ENCODE data around the gene HBM.
"Not testable (repeated sequence)": the region's sequence is repeated elsewhere in the genome, so short reads cannot be mapped to it uniquely, and the experiment has no call there.

Gene HBM

GRCh38 chr16:168424-168823 is 2.6 kb downstream of the HBM start:
- Histone ChIP-seq H3K4me1 (ENCODE audit: control insufficient read depth in 2 of 2, insufficient read depth in 2 of 2, low read length in 2 of 2) (peaks cover 0 to 2% of the 10 kb centered on the region in 2 donors), H3K27ac (ENCODE audit: low read depth in 2 of 2, low read length in 2 of 2) (no peak overlapping the region), H3K9ac (ENCODE audit: low read depth in 1 of 2, low read length in 2 of 2) (no peak overlapping the region), H3K4me3 (ENCODE audit: low read length in 2 of 2) (no peak overlapping the region), H3K9me3 (ENCODE audit: control insufficient read depth in 2 of 2, low read length in 2 of 2) (no peaks in the 10 kb centered on the region), H3K36me3 (ENCODE audit: control insufficient read depth in 2 of 2, insufficient read depth in 2 of 2, low read length in 2 of 2) (no peaks in the 10 kb centered on the region), H3K27me3 (ENCODE audit: control insufficient read depth in 2 of 2, insufficient read depth in 2 of 2, low read length in 2 of 2) (peaks cover 36 to 48% of the 10 kb centered on the region in 2 donors)

GRCh38 chr16:169014-169413 is 3.2 kb downstream of the HBM start:
- no peak overlapping the region for H3K9ac ChIP-seq (ENCODE audit: low read depth in 1 of 2, low read length in 2 of 2)
- no peaks in the 10 kb centered on the region for H3K36me3 ChIP-seq (ENCODE audit: control insufficient read depth in 2 of 2, insufficient read depth in 2 of 2, low read length in 2 of 2)
- H3K27ac ChIP-seq (ENCODE audit: low read depth in 2 of 2, low read length in 2 of 2), result no peak overlapping the region
- peaks cover 0 to 2% of the 10 kb centered on the region in 2 donors for H3K4me1 ChIP-seq (ENCODE audit: control insufficient read depth in 2 of 2, insufficient read depth in 2 of 2, low read length in 2 of 2)
- no peak overlapping the region for H3K4me3 ChIP-seq (ENCODE audit: low read length in 2 of 2)
- peaks cover 36 to 46% of the 10 kb centered on the region in 2 donors for H3K27me3 ChIP-seq (ENCODE audit: control insufficient read depth in 2 of 2, insufficient read depth in 2 of 2, low read length in 2 of 2)
- H3K9me3 ChIP-seq (ENCODE audit: control insufficient read depth in 2 of 2, low read length in 2 of 2), result no peaks in the 10 kb centered on the region

- not testable (repeated sequence) for H3K9me3 ChIP-seq (ENCODE audit: control insufficient read depth in 2 of 2, low read length in 2 of 2); H3K27ac ChIP-seq (ENCODE audit: low read depth in 2 of 2, low read length in 2 of 2); H3K36me3 ChIP-seq (ENCODE audit: control insufficient read depth in 2 of 2, insufficient read depth in 2 of 2, low read length in 2 of 2); H3K9ac ChIP-seq (ENCODE audit: low read depth in 1 of 2, low read length in 2 of 2); H3K4me1 ChIP-seq (ENCODE audit: control insufficient read depth in 2 of 2, insufficient read depth in 2 of 2, low read length in 2 of 2); H3K4me3 ChIP-seq (ENCODE audit: low read length in 2 of 2)
- peaks cover 38 to 49% of the 10 kb centered on the region in 2 donors for H3K27me3 ChIP-seq (ENCODE audit: control insufficient read depth in 2 of 2, insufficient read depth in 2 of 2, low read length in 2 of 2)
These were observed 4.3 kb downstream of the HBM start for GRCh38 chr16:170088-170507.

- Histone ChIP-seq H3K27ac (ENCODE audit: low read depth in 2 of 2, low read length in 2 of 2) (no peak overlapping the region), H3K27me3 (ENCODE audit: control insufficient read depth in 2 of 2, insufficient read depth in 2 of 2, low read length in 2 of 2) (peaks cover 38 to 48% of the 10 kb centered on the region in 2 donors), H3K4me1 (ENCODE audit: control insufficient read depth in 2 of 2, insufficient read depth in 2 of 2, low read length in 2 of 2) (no peaks in the 10 kb centered on the region), H3K9ac (ENCODE audit: low read depth in 1 of 2, low read length in 2 of 2) (no peak overlapping the region), H3K4me3 (ENCODE audit: low read length in 2 of 2) (no peak overlapping the region), H3K36me3 (ENCODE audit: control insufficient read depth in 2 of 2, insufficient read depth in 2 of 2, low read length in 2 of 2) (no peaks in the 10 kb centered on the region), H3K9me3 (ENCODE audit: control insufficient read depth in 2 of 2, low read length in 2 of 2) (no peaks in the 10 kb centered on the region)
These were observed 5.0 kb downstream of the HBM start for GRCh38 chr16:170788-171187.

GRCh38 chr16:172374-172941 is 6.7 kb downstream of the HBM start, which contains the start of gene HBA2:
HBA2 (plus strand) TSS chr16:172876; CDS start chr16:172913, 37 bp downstream.
- H3K4me3 ChIP-seq (ENCODE audit: low read length in 2 of 2); H3K27ac ChIP-seq (ENCODE audit: low read depth in 2 of 2, low read length in 2 of 2); H3K4me1 ChIP-seq (ENCODE audit: control insufficient read depth in 2 of 2, insufficient read depth in 2 of 2, low read length in 2 of 2); H3K9me3 ChIP-seq (ENCODE audit: control insufficient read depth in 2 of 2, low read length in 2 of 2); H3K36me3 ChIP-seq (ENCODE audit: control insufficient read depth in 2 of 2, insufficient read depth in 2 of 2, low read length in 2 of 2); H3K9ac ChIP-seq (ENCODE audit: low read depth in 1 of 2, low read length in 2 of 2): not testable (repeated sequence)
- peaks cover 29 to 34% of the 10 kb centered on the region in 2 donors for H3K27me3 ChIP-seq (ENCODE audit: control insufficient read depth in 2 of 2, insufficient read depth in 2 of 2, low read length in 2 of 2)

- not testable (repeated sequence) for H3K36me3 ChIP-seq (ENCODE audit: control insufficient read depth in 2 of 2, insufficient read depth in 2 of 2, low read length in 2 of 2); H3K4me3 ChIP-seq (ENCODE audit: low read length in 2 of 2); H3K27ac ChIP-seq (ENCODE audit: low read depth in 2 of 2, low read length in 2 of 2); H3K4me1 ChIP-seq (ENCODE audit: control insufficient read depth in 2 of 2, insufficient read depth in 2 of 2, low read length in 2 of 2); H3K9me3 ChIP-seq (ENCODE audit: control insufficient read depth in 2 of 2, low read length in 2 of 2); H3K9ac ChIP-seq (ENCODE audit: low read depth in 1 of 2, low read length in 2 of 2)
- peaks cover 30 to 34% of the 10 kb centered on the region in 2 donors for H3K27me3 ChIP-seq (ENCODE audit: control insufficient read depth in 2 of 2, insufficient read depth in 2 of 2, low read length in 2 of 2)
These were observed 7.6 kb downstream of the HBM start for GRCh38 chr16:173211-173854.

- H3K4me3 ChIP-seq (ENCODE audit: low read length in 2 of 2); H3K4me1 ChIP-seq (ENCODE audit: control insufficient read depth in 2 of 2, insufficient read depth in 2 of 2, low read length in 2 of 2); H3K9ac ChIP-seq (ENCODE audit: low read depth in 1 of 2, low read length in 2 of 2); H3K36me3 ChIP-seq (ENCODE audit: control insufficient read depth in 2 of 2, insufficient read depth in 2 of 2, low read length in 2 of 2); H3K9me3 ChIP-seq (ENCODE audit: control insufficient read depth in 2 of 2, low read length in 2 of 2); H3K27ac ChIP-seq (ENCODE audit: low read depth in 2 of 2, low read length in 2 of 2): not testable (repeated sequence)
- H3K27me3 ChIP-seq (ENCODE audit: control insufficient read depth in 2 of 2, insufficient read depth in 2 of 2, low read length in 2 of 2), result peaks cover 27 to 31% of the 10 kb centered on the region in 2 donors
These were observed 8.4 kb downstream of the HBM start for GRCh38 chr16:173928-174769.

GRCh38 chr16:175011-175949 is 9.5 kb downstream of the HBM start:
- H3K27me3 ChIP-seq (ENCODE audit: control insufficient read depth in 2 of 2, insufficient read depth in 2 of 2, low read length in 2 of 2), result peaks cover 34 to 36% of the 10 kb centered on the region in 2 donors
- H3K4me3 ChIP-seq (ENCODE audit: low read length in 2 of 2), result no peak overlapping the region
- no peaks in the 10 kb centered on the region for H3K36me3 ChIP-seq (ENCODE audit: control insufficient read depth in 2 of 2, insufficient read depth in 2 of 2, low read length in 2 of 2)
- H3K4me1 ChIP-seq (ENCODE audit: control insufficient read depth in 2 of 2, insufficient read depth in 2 of 2, low read length in 2 of 2), result no peaks in the 10 kb centered on the region
- no peaks in the 10 kb centered on the region for H3K9me3 ChIP-seq (ENCODE audit: control insufficient read depth in 2 of 2, low read length in 2 of 2)
- no peak overlapping the region for H3K27ac ChIP-seq (ENCODE audit: low read depth in 2 of 2, low read length in 2 of 2)
- H3K9ac ChIP-seq (ENCODE audit: low read depth in 1 of 2, low read length in 2 of 2), result no peak overlapping the region

GRCh38 chr16:176006-176405 is 10.2 kb downstream of the HBM start:
- peaks cover 36 to 37% of the 10 kb centered on the region in 2 donors for H3K27me3 ChIP-seq (ENCODE audit: control insufficient read depth in 2 of 2, insufficient read depth in 2 of 2, low read length in 2 of 2)

More at GRCh38 chr16:176006-176405, 10.2 kb downstream of the HBM start:
- not testable (repeated sequence) for H3K4me3 ChIP-seq (ENCODE audit: low read length in 2 of 2); H3K27ac ChIP-seq (ENCODE audit: low read depth in 2 of 2, low read length in 2 of 2); H3K9ac ChIP-seq (ENCODE audit: low read depth in 1 of 2, low read length in 2 of 2); H3K36me3 ChIP-seq (ENCODE audit: control insufficient read depth in 2 of 2, insufficient read depth in 2 of 2, low read length in 2 of 2); H3K4me1 ChIP-seq (ENCODE audit: control insufficient read depth in 2 of 2, insufficient read depth in 2 of 2, low read length in 2 of 2); H3K9me3 ChIP-seq (ENCODE audit: control insufficient read depth in 2 of 2, low read length in 2 of 2)
